HG03159 (cell line): ENCODE measurements around the gene ITPRIP.

Experiments
- ATAC-seq: cut with Tn5 transposase; IDR thresholded peaks from one replicate; pipeline ENCODE4 v1.9.1; 2021; ENCODE audit warnings: mild to moderate bottlenecking, moderate library complexity; ENCODE audit not compliant: unreplicated experiment

Gene ITPRIP

DNA sequence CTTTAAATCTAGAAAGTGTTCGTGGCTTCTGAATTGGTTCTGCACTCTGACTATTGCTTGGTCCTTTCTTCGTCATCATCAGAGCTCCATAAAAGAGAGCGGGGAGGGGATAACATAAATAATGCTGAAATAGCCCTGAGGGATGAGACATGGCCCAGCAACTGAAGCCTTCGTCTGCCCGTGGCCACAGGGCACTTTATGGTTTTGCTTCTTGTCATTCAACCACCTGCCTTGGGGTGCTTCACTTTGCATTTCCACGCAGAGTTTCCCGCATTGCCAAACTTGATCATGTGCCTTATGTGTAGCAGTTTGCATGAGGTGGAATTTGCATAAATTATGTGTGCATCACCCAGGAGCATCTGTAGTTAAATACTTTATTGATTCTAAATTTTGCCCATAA lies 53.4 kb downstream of the ITPRIP start:
- ATAC-seq: no peak

DNA sequence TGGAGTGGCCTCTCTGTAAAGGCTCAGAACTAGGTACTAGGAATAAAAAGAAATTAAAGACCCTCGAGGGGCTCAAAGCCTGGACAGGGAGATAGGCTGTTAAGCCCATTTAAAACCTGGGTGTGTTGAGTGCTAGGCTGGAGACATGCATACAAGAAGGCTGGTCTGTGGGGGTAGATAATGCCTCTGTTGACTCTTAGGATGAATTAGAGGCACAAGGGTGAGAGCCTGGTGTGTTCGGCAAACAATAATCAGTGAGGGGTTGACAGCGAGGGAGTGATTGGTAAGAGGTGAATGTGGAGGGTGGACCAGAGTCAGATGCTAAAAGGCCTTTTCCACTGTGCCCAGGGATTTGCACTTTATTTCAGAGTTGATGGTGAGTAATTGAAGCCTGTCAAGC lies 56.6 kb downstream of the ITPRIP start:
- no peak for ATAC-seq

DNA sequence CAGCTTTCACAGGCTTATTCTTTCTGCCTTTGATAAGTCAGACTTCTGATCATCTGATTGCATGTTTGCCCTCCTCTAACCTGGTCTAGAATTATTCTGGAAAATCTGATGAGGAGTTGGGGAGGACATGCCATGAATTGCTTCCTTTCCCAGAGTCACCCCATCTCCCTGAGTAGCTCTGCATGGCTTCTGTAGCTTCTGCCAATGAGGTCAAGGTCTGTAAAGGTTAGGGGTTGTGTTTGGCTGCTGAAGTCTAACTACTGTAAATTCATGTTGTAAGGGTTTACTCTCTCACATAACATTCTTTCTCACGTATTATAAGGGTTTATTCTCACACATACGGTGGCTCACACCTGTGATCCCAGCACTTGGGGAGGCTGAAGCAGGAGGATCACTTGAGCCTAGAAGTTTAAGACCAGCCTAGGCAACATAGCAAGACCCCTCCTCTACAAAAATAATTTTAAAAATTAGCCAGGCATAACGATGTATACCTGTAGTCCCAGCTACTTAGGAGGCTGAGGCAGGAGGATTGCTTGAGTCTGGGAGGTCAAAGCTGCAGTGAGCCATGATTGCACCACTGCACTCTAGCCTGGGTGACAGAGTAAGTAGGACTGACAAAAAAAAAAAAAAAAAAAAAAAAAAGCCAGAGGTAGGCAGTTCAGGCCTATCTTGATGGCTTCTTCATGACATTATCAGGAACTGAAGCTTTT lies 58.6 kb downstream of the ITPRIP start:
- no peak for ATAC-seq

- ATAC-seq: no peak
These were observed 60.5 kb downstream of the ITPRIP start for GRCh38 chr10:104277785-104278184.

GRCh38 chr10:104276192-104276591 lies 62.1 kb downstream of the ITPRIP start:
- ATAC-seq: no peak

DNA sequence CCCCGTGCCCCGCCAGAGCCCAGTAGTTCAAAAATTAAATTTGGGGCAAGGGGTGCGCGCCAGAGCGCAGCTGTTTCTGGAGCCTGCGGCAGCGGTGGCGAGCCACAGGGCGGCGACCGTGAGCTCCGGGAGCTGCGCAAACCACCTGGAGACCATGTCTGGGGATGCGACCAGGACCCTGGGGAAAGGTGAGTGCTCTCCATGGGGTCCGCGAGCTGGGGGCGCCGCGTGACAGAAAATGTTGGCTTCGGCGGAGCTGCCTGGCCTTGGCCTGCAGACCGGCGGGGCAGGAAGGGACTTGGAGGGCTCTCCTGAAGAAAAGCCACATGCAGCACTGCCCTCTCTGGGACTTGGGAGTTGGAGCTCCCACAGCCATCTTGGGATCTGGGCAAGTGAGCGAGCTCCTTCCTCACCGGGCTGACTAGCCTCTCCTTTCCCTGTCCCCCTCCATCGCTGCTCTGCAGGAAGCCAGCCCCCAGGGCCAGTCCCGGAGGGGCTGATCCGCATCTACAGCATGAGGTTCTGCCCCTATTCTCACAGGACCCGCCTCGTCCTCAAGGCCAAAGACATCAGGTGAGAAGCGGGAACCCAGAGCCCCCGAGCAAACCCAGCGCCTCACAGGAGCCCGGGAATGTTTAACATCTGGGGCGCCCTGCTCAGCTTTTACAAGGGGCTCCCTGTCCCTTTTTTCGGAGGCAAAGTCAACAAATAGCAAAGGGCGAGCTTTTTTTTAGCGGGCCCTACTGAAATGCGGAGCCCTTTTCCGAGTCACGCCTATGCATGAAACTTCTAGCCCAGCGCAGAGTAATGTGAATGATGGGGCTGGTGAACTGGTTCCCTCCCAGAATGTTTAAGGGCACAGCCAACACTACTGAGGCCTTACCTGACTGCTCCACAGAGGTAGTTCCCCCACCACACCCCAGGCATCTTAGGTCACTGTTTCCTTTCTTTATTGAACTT lies 63.2 kb downstream of the ITPRIP start:
- peak; percentile 84 for ATAC-seq

GRCh38 chr10:104273899-104274575 lies 64.2 kb downstream of the ITPRIP start:
- no peak for ATAC-seq

DNA sequence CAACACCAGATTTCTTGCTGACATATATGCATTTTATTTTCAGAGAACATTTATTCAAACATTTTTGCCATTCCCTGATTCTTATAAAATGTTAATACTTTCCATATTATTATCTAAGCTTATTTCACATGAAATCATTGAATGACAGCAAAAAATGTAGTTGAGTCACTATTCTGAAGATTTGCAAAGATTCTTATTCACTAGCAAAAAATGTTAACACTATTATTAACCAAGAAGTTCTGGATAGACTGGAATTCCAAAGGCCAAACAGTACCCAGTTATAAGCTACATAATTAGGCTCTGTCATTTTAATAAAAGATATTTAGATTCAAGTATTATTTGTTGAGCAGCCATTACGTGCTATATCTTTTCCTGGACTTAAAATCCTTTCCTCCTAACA lies 65.0 kb downstream of the ITPRIP start:
- no peak for ATAC-seq

DNA sequence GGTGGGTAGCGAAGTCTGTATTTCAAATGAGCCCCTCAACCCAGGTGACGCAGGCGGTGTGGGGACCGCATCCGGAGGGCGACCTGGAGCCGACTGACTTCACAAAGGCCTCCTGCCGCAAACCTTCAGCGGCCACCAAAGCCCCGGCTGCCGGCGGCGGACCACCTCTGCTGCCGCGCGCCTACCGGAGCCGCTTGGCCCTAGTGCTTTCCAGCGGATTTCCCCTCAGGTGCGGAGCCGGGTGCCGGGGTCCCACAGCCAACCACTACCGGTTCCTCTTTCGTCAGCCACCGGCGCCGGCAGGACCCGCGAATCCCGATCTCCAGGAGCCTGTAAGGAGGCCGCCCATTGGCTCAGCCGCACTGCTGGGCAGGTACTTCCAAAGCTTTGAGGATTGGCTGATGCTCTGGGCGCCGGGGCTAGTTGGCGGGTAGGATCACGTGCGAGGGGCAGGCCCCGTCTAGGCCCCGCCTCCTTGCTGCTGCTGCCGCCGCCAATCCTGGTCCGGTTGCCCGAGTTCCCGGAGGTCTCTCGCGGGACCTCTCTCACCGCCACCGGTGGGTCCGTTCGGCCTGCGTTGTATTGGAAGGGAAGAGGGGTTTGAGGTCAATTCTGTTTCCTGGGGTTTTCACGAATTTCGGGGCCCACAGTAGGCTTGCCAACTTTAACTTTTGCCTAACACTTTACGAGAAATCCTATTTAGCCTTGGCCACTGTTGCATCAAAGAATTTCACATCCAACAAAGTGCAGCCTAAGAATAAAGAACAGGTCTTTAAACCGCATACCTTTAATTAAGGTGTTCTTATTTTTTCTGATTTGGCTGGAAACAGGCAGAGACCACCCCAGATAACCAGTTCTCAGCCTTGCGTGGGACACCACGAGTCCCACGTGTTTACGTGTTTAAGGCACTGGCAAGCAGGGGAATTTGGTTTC lies 69.3 kb downstream of the ITPRIP start, which contains the start of gene GSTO2:
TSS of gene GSTO2 (plus strand) at position 472 of the 933 bp plus-strand sequence. CDS start 5,732 bp downstream, outside the sequence.
- ATAC-seq: peak; percentile 98

DNA sequence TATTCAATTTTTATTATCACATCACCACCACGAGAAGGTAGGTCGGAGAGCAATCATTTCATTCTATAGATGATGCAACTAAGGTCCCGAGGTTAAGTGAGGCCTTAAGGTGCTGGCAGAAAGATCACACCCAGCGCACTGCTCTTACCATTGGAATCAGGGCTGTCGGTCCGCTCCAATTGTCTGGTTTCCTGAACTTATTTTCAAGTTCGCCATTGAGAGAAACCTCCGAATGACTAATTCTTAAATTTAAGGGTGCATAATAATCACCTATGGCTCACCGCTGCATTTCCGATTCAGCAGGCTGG lies 69.9 kb downstream of the ITPRIP start:
- no peak for ATAC-seq

DNA sequence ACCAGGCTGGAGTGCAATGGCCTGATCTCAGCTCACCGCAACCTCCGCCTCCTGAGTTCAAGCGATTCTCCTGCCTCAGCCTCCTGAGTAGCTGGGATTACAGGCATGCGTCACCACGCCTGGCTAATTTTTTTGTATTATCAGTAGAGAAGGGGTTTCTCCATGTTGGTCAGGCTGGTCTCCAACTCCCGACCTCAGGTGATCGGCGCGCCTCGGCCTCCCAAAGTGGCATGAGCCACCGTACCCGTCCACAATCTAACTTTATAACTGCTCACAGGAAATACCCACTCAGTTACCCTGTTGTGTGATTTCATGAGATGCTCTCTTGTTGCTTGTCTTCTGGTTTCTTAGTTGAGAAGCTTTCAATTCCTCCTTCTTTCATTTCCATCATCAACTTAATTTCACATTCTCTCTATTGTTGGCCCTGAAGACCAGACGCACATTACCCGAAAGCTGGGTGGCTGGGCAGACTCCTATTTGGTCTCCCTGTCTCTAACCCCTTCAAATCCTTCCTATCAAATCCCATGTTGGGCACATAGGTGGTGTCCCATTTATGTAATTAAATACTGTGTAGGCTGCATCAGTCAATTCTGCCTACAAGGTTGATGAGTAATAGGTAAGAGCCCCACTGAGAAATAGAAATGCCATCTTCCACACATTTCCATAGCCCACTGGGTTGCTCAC lies 70.4 kb downstream of the ITPRIP start:
- no peak for ATAC-seq

DNA sequence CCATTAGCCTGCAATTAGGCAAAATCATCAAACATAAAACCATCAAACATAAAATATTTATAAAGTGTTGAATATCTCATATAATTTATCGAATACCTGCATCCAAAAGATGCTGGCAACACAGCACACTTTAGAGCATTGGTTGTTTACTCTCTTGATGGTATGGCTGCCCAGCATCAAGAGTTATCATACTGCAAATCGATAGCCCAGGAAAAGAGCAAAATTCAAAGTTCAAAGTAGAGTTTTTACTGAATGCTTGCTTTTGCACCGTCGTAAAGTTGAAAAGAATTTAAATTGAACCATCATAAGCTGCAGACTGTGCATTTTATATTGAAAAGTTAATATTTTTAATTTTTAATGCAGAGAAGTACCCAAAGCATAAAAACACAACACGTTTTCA lies 73.5 kb downstream of the ITPRIP start:
- no peak for ATAC-seq

- no peak for ATAC-seq
These were observed 76.2 kb downstream of the ITPRIP start for GRCh38 chr10:104262055-104262454.

GRCh38 chr10:104260775-104261115 lies 77.5 kb downstream of the ITPRIP start:
- ATAC-seq: no peak

DNA sequence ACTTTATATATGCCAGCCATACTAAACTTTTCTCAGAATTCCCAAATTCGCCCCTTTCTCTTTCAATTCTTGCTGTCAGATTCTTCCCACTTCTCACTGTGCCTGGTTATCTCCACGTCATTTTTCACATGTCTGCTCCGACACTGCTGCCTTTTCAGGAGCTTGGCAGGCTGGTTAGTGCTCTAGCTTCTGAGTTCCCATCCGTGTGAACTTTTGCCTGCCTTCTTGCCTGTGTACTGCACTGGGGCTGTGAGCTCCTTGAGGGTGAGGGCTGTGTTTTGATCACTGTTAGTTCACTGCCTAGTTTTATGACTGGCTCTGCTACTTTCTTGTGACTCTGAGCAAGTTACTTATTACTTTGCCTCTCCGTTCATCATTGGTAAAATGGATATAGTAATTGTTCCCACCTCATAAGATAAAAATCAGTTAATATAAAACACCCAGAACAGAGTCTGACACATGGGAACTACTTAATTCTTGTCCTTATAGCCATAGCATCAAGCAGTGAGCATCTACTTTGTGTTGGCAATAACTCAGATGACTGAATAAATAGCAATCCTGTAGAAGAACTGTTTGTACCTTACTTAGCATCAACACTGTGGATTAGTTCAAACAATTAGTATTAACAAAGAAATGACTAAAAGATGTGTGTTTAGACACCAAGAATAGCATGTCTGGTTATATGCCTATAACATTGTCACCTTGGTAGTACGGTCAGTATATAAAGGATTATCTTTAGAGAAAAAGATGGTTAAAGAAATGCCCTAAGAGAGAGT lies 78.1 kb downstream of the ITPRIP start:
- no peak for ATAC-seq
